ENCODE results near the gene CDT1. TPM values are rescaled to one million over a fixed set of nuclear protein-coding genes. Genes with fewer than 3 reads are reported as not detected.

CDT1 gene
- polyA plus RNA-seq, 1 of the 3 experiments (the other 2 are of a cell fraction), result 6.1 TPM

GRCh38 chr16:88764080-88764479, 39.5 kb upstream of the CDT1 start:
- DNase-seq, result no peak
- Histone ChIP-seq H3K9me3 (no peaks in the 10 kb centered on the region), H2AFZ (ENCODE audit: low read depth) (no peak overlapping the region), H3K36me3 (replicated peaks in 1 of 2; ENCODE audit: control insufficient read depth in 1 of 2, insufficient read depth in 2 of 2, low read length in 1 of 2) (peaks cover 0 to 3% of the 10 kb centered on the region in 2 experiments), H3K27me3 (ENCODE audit: insufficient read depth) (no peaks in the 10 kb centered on the region), H3K4me2 (no peak overlapping the region), H3F3A (replicated peaks; ENCODE audit: insufficient read depth) (no peaks in the 10 kb centered on the region), H3K4me3 (ENCODE audit: low read depth in 2 of 2, low read length in 1 of 2) (no peak overlapping the region), H4K20me1 (ENCODE audit: insufficient read depth) (peaks cover 97% of the 10 kb centered on the region), H3K9me2 (no peaks in the 10 kb centered on the region), H3K79me2 (ENCODE audit: insufficient read depth) (peaks cover 98% of the 10 kb centered on the region), H3K27ac (ENCODE audit: low read depth in 2 of 2, low read length in 1 of 2) (no peak overlapping the region), H3K9ac (no peak overlapping the region), H3K4me1 (ENCODE audit: control insufficient read depth in 1 of 2, insufficient read depth in 2 of 2, low read depth in 1 of 2, low read length in 1 of 2) (peaks cover 19 to 22% of the 10 kb centered on the region in 2 experiments; a peak in 3 of 4 replicates)
- ChIA-PET CTCF (interaction anchor here (0.6 to 30.9 kb wide), 3 partner anchors 8 to 319 kb away, joined by 3 to 540 read pairs (median 93); no protein-coding TSS in a partner anchor), POLR2A (interaction anchor here (0.7 kb wide), 1 partner anchor 10 kb away, joined by 7 read pairs; no protein-coding TSS in a partner anchor)
- 89% methylated on average over 8 of the region's 19 CpGs for WGBS (ENCODE audit: low lambda C conversion rate)
- TF ChIP-seq MXI1 (IDR thresholded peaks at IDR 0.05; ENCODE audit: low read depth, low read length) (no peak), JUND (IDR thresholded peaks at IDR 0.05) (no peak), GATA2 (CRISPR knock-in tag; IDR thresholded peaks at IDR 0.05) (no peak), GABPA (IDR thresholded peaks at IDR 0.05; ENCODE audit: low read depth) (no peak), NFIC (IDR thresholded peaks at IDR 0.05; ENCODE audit: borderline replicate concordance) (no peak), CTCF (IDR thresholded peaks at IDR 0.05) (no peak), MEF2A (IDR thresholded peaks at IDR 0.05; ENCODE audit: borderline replicate concordance, low read depth) (no peak), RCOR1 (IDR thresholded peaks at IDR 0.05; ENCODE audit: low read length) (no peak), POLR2AphosphoS5 (IDR thresholded peaks at IDR 0.05; ENCODE audit: low read depth, low read length) (no peak), SMC3 (IDR thresholded peaks at IDR 0.05; ENCODE audit: low read depth, low read length) (no peak), TCF12 (IDR thresholded peaks at IDR 0.05) (no peak), NRF1 (IDR thresholded peaks at IDR 0.05; ENCODE audit: low read depth, low read length) (no peak), RXRA (IDR thresholded peaks at IDR 0.05; ENCODE audit: borderline replicate concordance, low read depth) (no peak), RFX5 (IDR thresholded peaks at IDR 0.05; ENCODE audit: low read length) (no peak), USF1 (IDR thresholded peaks at IDR 0.05; ENCODE audit: borderline replicate concordance, low read depth) (no peak)

- no peaks in the 10 kb centered on the region for H3K9me3 ChIP-seq
- H3K27me3 ChIP-seq (ENCODE audit: insufficient read depth), result no peaks in the 10 kb centered on the region
- peaks cover 97% of the 10 kb centered on the region for H4K20me1 ChIP-seq (ENCODE audit: insufficient read depth)
- no peak overlapping the region for H3K4me3 ChIP-seq (ENCODE audit: low read depth in 2 of 2, low read length in 1 of 2)
- H3K4me2 ChIP-seq, result no peak overlapping the region
- no peak for DNase-seq
- H3K27ac ChIP-seq (ENCODE audit: low read depth in 2 of 2, low read length in 1 of 2), result no peak overlapping the region
- WGBS (ENCODE audit: low lambda C conversion rate), result 57% methylated on average over 6 of the region's 9 CpGs
- H3K4me1 ChIP-seq (ENCODE audit: control insufficient read depth in 1 of 2, insufficient read depth in 2 of 2, low read depth in 1 of 2, low read length in 1 of 2), result peaks cover 24 to 29% of the 10 kb centered on the region in 2 experiments; a peak in 3 of 4 replicates
- no peak overlapping the region for H2AFZ ChIP-seq (ENCODE audit: low read depth)
- no peak for TF ChIP-seq SIN3A (IDR thresholded peaks at IDR 0.05; ENCODE audit: borderline replicate concordance, low read depth, low read length)
- no peak for TF ChIP-seq MEF2A (IDR thresholded peaks at IDR 0.05; ENCODE audit: borderline replicate concordance, low read depth)
- TF ChIP-seq RAD21 (IDR thresholded peaks at IDR 0.05; ENCODE audit: low read length), result no peak
- TF ChIP-seq CTCF (IDR thresholded peaks at IDR 0.05), result no peak
- no peak for TF ChIP-seq PBX3 (IDR thresholded peaks at IDR 0.05)
- no peak for TF ChIP-seq EZH2phosphoT487 (IDR thresholded peaks at IDR 0.05; ENCODE audit: borderline replicate concordance, low read depth)
- no peak for TF ChIP-seq USF2 (IDR thresholded peaks at IDR 0.05; ENCODE audit: borderline replicate concordance, low read depth, low read length)
- TF ChIP-seq NRF1 (IDR thresholded peaks at IDR 0.05; ENCODE audit: low read depth, low read length), result no peak
- no peak for TF ChIP-seq RXRA (IDR thresholded peaks at IDR 0.05; ENCODE audit: borderline replicate concordance, low read depth)
- TF ChIP-seq MAX (IDR thresholded peaks at IDR 0.05; ENCODE audit: low read depth), result no peak
- ChIA-PET POLR2A (no interaction called here), CTCF (interaction anchor here (1.0 to 30.9 kb wide), 3 partner anchors 9 to 25 kb away, joined by 4 to 540 read pairs (median 93); no protein-coding TSS in a partner anchor)
- no peak overlapping the region for H3K9ac ChIP-seq
- peaks cover 98% of the 10 kb centered on the region for H3K79me2 ChIP-seq (ENCODE audit: insufficient read depth)
- peaks cover 0 to 3% of the 10 kb centered on the region in 2 experiments for H3K36me3 ChIP-seq (replicated peaks in 1 of 2; ENCODE audit: control insufficient read depth in 1 of 2, insufficient read depth in 2 of 2, low read length in 1 of 2)
- H3K9me2 ChIP-seq, result no peaks in the 10 kb centered on the region
- no peaks in the 10 kb centered on the region for H3F3A ChIP-seq (replicated peaks; ENCODE audit: insufficient read depth)
Measured at GRCh38 chr16:88764913-88765349, 38.7 kb upstream of the CDT1 start.

Measured in SK-N-SH (cell line).